Left lung (tissue), 10 donors: Measurements from ENCODE around the gene EGLN2. TPM values are rescaled to one million over a fixed set of nuclear protein-coding genes. Genes with fewer than 3 reads are reported as not detected.

Source experiments
- ATAC-seq: fragments of 200-7000 bp; cut with Tn5 transposase; one replicate; pipeline ENCODE4 v1.9.1; 2020; ENCODE audit warnings: moderate library complexity
- DNase-seq, 4 donors: peaks; one replicate each; pipeline ENCODE4 v3.0.0-alpha.2; 2013 to 2020
- H3K27ac ChIP-seq, 2 donors: fragments of 200-600 bp; sonication (generic) in 1 of 2; one replicate each; pipeline versions ENCODE4 v1.5.0 to v1.8.0; 2020 to 2021
- H3K27me3 ChIP-seq, 2 donors: fragments of 200-600 bp; sonication (generic) in 1 of 2; one replicate each; pipeline versions ENCODE4 v1.5.0 to v1.8.0; 2020 to 2021
- H3K36me3 ChIP-seq, 2 donors: fragments of 200-600 bp; sonication (generic) in 1 of 2; one replicate each; pipeline versions ENCODE4 v1.5.0 to v1.8.0; 2020 to 2021
- H3K4me1 ChIP-seq, 2 donors: fragments of 200-600 bp; one replicate each; pipeline ENCODE4 v1.8.0; 2021
- H3K4me3 ChIP-seq, 2 donors: fragments of 200-600 bp; sonication (generic) in 1 of 2; one replicate each; pipeline versions ENCODE4 v1.5.0 to v1.8.0; 2020 to 2021; ENCODE audit warnings: mild to moderate bottlenecking in 1 of 2
- H3K9me3 ChIP-seq, 2 donors: fragments of 200-600 bp; sonication (generic) in 1 of 2; one replicate each; pipeline versions ENCODE4 v1.5.0 to v1.8.0; 2020 to 2021
- intact Hi-C, 2 donors: fragments of 100-400 bp; cut with DNase I; formaldehyde crosslinking; loops; one replicate each; pipeline versions ENCODE4 v1.11.2 to v1.14.2; 2022
- polyA plus RNA-seq, 6 donors: library from polyadenylated mRNA; unstranded; fragments of 120-200 nt; gene quantifications; one replicate each; pipeline ENCODE4 v1.2.1, GENCODE V29; 2013; ENCODE audit not compliant: insufficient read length in 6 of 6
- total RNA-seq, 2 donors: library from RNA; stranded (reverse); fragmentation: NEBNext Ultra II Directional; extraction: Animal tissue kit (Norgen Biotek cat#: 25700); gene quantifications; one replicate each; pipeline ENCODE4 v1.2.1, GENCODE V29; 2021
- TF ChIP-seq, protein P1 (sequence below), 2 donors: fragments of 200-600 bp; sonication (generic) in 1 of 2; IDR thresholded peaks; one replicate each; pipeline versions ENCODE4 v1.5.0 to v1.8.0; 2021; ENCODE audit warnings: antibody characterized with exemption in 2 of 2
- donor health status: DM: no; HTN: yes; CAD: no.
- donor health status: DM: no; HTN: no; CAD: no.

Gene EGLN2
- total and polyA plus RNA-seq, 8 donors, result 57.0 to 150 (median 75.9) TPM

DNA sequence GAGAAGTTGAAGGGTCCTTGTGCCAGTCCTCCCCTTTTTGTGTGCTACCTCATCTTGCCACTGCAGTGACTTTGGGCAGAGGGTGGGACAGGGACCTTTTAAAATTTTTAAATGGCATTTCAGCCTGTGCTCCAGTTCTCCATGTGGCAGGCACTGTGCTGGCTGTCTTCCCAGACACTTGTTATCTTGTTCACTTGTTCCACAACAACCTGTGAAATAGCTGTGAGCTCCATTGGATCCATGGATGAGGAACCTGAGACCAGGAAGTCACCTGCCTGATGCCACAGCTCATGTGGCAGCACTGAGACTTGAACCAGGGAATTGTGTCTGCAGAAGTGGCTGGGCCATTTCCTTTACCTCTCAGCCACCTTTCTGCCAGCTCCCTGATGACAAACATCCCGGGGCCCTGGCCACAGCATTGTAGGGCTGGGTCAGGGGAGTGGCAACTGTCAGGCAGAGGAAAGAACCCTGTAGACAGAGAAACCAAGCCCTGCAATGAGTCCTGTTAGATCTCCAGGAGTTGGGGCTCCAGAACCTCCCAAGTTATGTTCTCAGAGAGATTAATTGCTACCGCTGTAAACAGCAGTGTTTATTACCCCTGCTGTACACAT is 6.4 kb downstream of the EGLN2 start:
- peak in 1 of 4 donors; percentile 52 for DNase-seq
- no peak for ATAC-seq
- peak overlapping the region; percentile 56 to 91 for H3K27ac ChIP-seq
- H3K36me3 ChIP-seq, result peaks cover 0 to 86% of the 10 kb centered on the region in 2 donors
- no peaks in the 10 kb centered on the region for H3K9me3 ChIP-seq
- intact Hi-C loops, result no loop called here
- no peak overlapping the region for H3K4me3 ChIP-seq
- TF ChIP-seq, protein P1, sequence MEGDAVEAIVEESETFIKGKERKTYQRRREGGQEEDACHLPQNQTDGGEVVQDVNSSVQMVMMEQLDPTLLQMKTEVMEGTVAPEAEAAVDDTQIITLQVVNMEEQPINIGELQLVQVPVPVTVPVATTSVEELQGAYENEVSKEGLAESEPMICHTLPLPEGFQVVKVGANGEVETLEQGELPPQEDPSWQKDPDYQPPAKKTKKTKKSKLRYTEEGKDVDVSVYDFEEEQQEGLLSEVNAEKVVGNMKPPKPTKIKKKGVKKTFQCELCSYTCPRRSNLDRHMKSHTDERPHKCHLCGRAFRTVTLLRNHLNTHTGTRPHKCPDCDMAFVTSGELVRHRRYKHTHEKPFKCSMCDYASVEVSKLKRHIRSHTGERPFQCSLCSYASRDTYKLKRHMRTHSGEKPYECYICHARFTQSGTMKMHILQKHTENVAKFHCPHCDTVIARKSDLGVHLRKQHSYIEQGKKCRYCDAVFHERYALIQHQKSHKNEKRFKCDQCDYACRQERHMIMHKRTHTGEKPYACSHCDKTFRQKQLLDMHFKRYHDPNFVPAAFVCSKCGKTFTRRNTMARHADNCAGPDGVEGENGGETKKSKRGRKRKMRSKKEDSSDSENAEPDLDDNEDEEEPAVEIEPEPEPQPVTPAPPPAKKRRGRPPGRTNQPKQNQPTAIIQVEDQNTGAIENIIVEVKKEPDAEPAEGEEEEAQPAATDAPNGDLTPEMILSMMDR (IDR thresholded peaks at IDR 0.05), result no peak
- no peaks in the 10 kb centered on the region for H3K27me3 ChIP-seq
- H3K4me1 ChIP-seq, result peaks cover 63 to 99% of the 10 kb centered on the region in 2 donors

DNA sequence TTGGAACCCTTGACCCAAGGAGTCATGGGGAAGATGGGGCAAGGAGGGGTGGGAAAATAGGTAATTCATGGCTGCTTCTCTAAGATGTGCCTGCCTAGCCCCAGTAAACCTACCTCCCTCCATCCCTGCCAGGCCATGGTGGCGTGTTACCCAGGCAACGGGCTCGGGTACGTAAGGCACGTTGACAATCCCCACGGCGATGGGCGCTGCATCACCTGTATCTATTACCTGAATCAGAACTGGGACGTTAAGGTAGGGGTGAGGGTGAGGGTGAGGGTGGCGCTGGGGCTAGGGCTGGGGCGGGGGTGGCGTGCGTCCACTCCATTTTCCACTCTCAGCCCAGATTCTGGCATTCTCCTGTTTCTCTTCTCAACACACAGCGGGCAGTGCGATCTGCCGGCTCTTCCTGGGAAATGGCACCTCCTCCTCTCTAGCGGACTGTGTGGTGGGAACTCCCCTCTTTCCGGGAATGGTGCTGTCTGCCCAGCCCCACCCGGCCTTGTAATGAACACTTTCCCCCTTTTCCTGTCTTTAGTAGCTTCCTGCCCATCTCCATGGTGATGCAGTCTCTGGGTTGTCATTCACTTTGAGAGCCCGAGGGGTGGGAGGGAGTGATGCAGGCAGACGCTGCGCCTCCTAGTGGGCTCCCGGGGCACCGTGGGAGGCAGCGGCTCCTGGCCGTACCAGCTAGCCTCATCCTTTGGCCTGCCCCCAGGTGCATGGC is 7.6 kb downstream of the EGLN2 start:
- H3K27me3 ChIP-seq, result no peaks in the 10 kb centered on the region
- H3K4me3 ChIP-seq, result peak overlapping the region in 1 of 2 donors; percentile 1
- no peaks in the 10 kb centered on the region for H3K9me3 ChIP-seq
- H3K36me3 ChIP-seq, result peaks cover 0 to 75% of the 10 kb centered on the region in 2 donors
- TF ChIP-seq, protein P1 (IDR thresholded peaks at IDR 0.05), result peak; percentile 78 to 89
- ATAC-seq, result peak; percentile 30
- H3K4me1 ChIP-seq, result peaks cover 56 to 93% of the 10 kb centered on the region in 2 donors
- peak overlapping the region; percentile 56 to 91 for H3K27ac ChIP-seq
- intact Hi-C loops, result no loop called here
- DNase-seq, result peak; percentile 71 to 93 (median 82)

DNA sequence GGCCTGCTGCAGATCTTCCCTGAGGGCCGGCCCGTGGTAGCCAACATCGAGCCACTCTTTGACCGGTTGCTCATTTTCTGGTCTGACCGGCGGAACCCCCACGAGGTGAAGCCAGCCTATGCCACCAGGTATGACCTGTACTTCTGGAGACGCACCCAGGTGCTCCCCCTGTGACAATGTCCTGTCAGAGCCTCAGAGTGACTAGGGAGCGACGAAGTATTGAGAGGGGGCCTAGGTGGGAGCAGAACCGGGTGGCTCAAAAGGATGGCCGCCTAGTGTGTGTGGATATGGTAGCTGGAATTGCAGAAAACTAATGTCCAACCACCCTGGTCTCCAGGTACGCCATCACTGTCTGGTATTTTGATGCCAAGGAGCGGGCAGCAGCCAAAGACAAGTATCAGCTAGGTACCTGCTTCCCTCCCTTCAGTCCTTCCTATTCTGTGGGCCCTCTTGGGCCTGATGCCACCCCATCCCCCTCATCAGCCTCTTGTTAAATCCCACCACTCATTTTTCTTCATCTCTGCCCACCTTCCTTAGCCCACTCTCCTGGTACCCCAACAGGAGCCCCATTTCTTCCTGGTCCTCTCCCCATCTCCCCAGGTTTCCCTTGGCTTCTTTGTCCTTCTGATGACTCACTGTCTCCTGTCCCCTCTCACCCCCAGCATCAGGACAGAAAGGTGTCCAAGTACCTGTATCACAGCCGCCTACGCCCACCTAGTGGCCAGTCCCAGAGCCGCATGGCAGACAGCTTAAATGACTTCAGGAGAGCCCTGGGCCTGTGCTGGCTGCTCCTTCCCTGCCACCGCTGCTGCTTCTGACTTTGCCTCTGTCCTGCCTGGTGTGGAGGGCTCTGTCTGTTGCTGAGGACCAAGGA is 8.4 kb downstream of the EGLN2 start:
- H3K36me3 ChIP-seq, result peaks cover 0 to 67% of the 10 kb centered on the region in 2 donors
- H3K27me3 ChIP-seq, result no peaks in the 10 kb centered on the region
- H3K4me3 ChIP-seq, result peak overlapping the region in 1 of 2 donors; percentile 1
- DNase-seq, result peak in 1 of 4 donors; percentile 71
- intact Hi-C loops, result no loop called here
- no peaks in the 10 kb centered on the region for H3K9me3 ChIP-seq
- TF ChIP-seq, protein P1 (IDR thresholded peaks at IDR 0.05), result peak in 1 of 2 donors; percentile 13
- H3K27ac ChIP-seq, result peak overlapping the region; percentile 56 to 91
- H3K4me1 ChIP-seq, result peaks cover 50 to 93% of the 10 kb centered on the region in 2 donors
- ATAC-seq, result no peak

DNA sequence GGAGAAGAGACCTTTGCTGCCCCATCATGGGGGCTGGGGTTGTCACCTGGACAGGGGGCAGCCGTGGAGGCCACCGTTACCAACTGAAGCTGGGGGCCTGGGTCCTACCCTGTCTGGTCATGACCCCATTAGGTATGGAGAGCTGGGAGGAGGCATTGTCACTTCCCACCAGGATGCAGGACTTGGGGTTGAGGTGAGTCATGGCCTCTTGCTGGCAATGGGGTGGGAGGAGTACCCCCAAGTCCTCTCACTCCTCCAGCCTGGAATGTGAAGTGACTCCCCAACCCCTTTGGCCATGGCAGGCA is 9.0 kb downstream of the EGLN2 start:
- Histone ChIP-seq H3K27me3 (no peaks in the 10 kb centered on the region), H3K4me3 (no peak overlapping the region), H3K27ac (peak overlapping the region in 1 of 2 donors; percentile 91), H3K4me1 (peaks cover 44 to 93% of the 10 kb centered on the region in 2 donors), H3K9me3 (no peaks in the 10 kb centered on the region), H3K36me3 (peaks cover 0 to 61% of the 10 kb centered on the region in 2 donors)
- no peak for DNase-seq
- ATAC-seq, result no peak
- intact Hi-C loops, result no loop called here
- TF ChIP-seq, protein P1 (IDR thresholded peaks at IDR 0.05), result no peak
